ENCODE measurements around the gene RASSF4.
A peak's percentile ranks its signal among the peaks of the same experiment; 100 is the strongest.

RASSF4 gene

DNA sequence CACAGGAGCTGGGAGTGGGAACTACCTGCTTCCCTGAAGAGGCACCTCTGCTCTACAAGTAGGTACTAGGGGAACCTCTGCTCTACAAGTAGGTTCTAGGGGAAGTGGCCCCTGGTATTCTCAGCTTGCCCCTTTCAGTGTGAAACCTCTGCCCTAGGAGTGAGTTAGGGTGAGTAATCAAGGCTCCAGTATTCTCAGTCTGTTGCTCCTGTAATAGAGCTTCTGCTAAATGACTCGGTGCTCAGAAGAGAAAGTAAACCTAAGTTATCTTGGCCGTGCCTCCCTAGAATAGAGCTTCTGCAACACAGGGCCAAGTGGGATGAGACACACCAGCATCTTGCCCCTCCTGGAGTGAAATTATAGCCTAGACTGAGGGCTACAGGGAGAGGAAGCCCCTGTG is 13.4 kb upstream of the RASSF4 start:
- peaks cover 19% of the 10 kb centered on the region for H3K9me3 ChIP-seq (ENCODE audit: control insufficient read depth, low read length)
- H3K36me3 ChIP-seq (ENCODE audit: control insufficient read depth in 1 of 2, insufficient read depth in 2 of 2, low read depth in 1 of 2, low read length in 2 of 2), result peaks cover 0 to 6% of the 10 kb centered on the region in 2 experiments
- no peak overlapping the region for H3K4me2 ChIP-seq (ENCODE audit: low read length, poor library complexity, severe bottlenecking)
- peak overlapping the region; percentile 45 for H4K8ac ChIP-seq (ENCODE audit: low read length)
- no peak overlapping the region for H4K91ac ChIP-seq (ENCODE audit: low read length)
- no peak overlapping the region for H2BK15ac ChIP-seq (ENCODE audit: low read depth, poor library complexity, severe bottlenecking)
- no peak overlapping the region for H3K4me3 ChIP-seq (ENCODE audit: insufficient read depth in 1 of 2, low read depth in 1 of 2, low read length in 2 of 2)
- DNase-seq, result peak; percentile 44
- H3K4me1 ChIP-seq (ENCODE audit: control insufficient read depth, insufficient read depth, low read depth, low read length), result peaks cover 24% of the 10 kb centered on the region
- peaks cover 4% of the 10 kb centered on the region for H3K79me1 ChIP-seq (replicated peaks; ENCODE audit: low read length, poor library complexity, severe bottlenecking)
- H2BK12ac ChIP-seq (ENCODE audit: low read length in 2 of 2), result peak overlapping the region in 1 of 2 experiments; percentile 58
- H3K27ac ChIP-seq (ENCODE audit: low read length, poor library complexity, severe bottlenecking), result no peak overlapping the region
- no peak overlapping the region for H3K14ac ChIP-seq (ENCODE audit: low read length in 2 of 2)
- H2AFZ ChIP-seq (ENCODE audit: low read depth, low read length), result no peak overlapping the region
- no peak overlapping the region for H2BK5ac ChIP-seq (ENCODE audit: low read depth, low read length, poor library complexity, severe bottlenecking)
- no peak overlapping the region for H2AK5ac ChIP-seq (ENCODE audit: low read length, severe bottlenecking)
- no peak overlapping the region for H2BK120ac ChIP-seq (ENCODE audit: low read depth, low read length)
- no peak overlapping the region for H3K9ac ChIP-seq (ENCODE audit: low read length)
- H3K4ac ChIP-seq (ENCODE audit: low read depth in 1 of 2, low read length in 2 of 2), result no peak overlapping the region
- no peaks in the 10 kb centered on the region for H3K27me3 ChIP-seq (ENCODE audit: control insufficient read depth in 1 of 2, insufficient read depth in 1 of 2, low read length in 2 of 2)
- H3K18ac ChIP-seq (ENCODE audit: low read depth in 1 of 2, low read length in 2 of 2), result no peak overlapping the region
- H3K23ac ChIP-seq (ENCODE audit: low read length in 2 of 2), result no peak overlapping the region
- WGBS, result 78% methylated on average over 2 of the region's 2 CpGs

DNA sequence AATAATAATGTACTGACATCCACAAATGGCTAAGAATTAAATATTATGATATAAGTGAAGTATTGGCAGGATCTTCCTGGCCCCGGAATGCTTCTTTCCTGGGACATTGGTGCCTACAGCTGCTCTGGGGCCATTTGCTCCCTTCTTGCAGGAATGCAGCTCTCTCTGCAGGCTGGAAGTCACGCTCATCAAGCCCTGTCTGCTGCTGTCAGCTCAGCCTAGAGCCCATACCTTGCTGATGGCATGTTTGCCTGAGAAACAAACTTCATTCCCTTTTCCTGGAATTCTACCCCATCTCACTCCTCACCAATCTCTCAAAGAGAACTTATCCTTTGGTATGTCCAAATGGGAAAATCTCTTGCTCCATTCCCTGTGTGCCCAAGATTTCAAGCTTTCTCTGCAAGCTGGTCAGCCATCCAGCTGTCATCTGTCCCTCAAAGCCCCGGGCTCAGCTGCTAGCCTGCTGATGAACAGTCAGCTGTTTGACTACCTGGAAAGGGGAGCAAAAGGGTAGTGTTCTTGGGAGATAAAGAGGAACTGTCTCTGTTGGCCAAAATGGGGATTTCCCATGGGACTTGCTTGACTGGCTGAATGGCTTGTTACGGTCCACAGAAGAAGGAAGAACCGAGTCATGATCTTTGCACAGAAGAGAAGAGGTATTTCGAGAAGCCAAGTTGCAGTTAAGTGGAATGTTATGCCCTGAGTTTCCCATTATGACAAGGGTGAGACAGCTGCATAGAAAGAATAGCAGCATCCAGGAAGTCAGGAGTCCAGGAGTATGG is 12.0 kb upstream of the RASSF4 start:
- Histone ChIP-seq H2BK15ac (ENCODE audit: low read depth, poor library complexity, severe bottlenecking) (no peak overlapping the region), H3K4ac (ENCODE audit: low read depth in 1 of 2, low read length in 2 of 2) (no peak overlapping the region), H4K8ac (ENCODE audit: low read length) (no peak overlapping the region), H3K27me3 (ENCODE audit: control insufficient read depth in 1 of 2, insufficient read depth in 1 of 2, low read length in 2 of 2) (no peaks in the 10 kb centered on the region), H3K36me3 (ENCODE audit: control insufficient read depth in 1 of 2, insufficient read depth in 2 of 2, low read depth in 1 of 2, low read length in 2 of 2) (peaks cover 0 to 6% of the 10 kb centered on the region in 2 experiments), H3K27ac (ENCODE audit: low read length, poor library complexity, severe bottlenecking) (peak overlapping the region; percentile 10), H2AK5ac (ENCODE audit: low read length, severe bottlenecking) (no peak overlapping the region), H4K91ac (ENCODE audit: low read length) (no peak overlapping the region), H3K18ac (ENCODE audit: low read depth in 1 of 2, low read length in 2 of 2) (no peak overlapping the region), H3K9me3 (ENCODE audit: control insufficient read depth, low read length) (peaks cover 17% of the 10 kb centered on the region), H2BK5ac (ENCODE audit: low read depth, low read length, poor library complexity, severe bottlenecking) (no peak overlapping the region), H3K4me2 (ENCODE audit: low read length, poor library complexity, severe bottlenecking) (no peak overlapping the region), H3K9ac (ENCODE audit: low read length) (no peak overlapping the region), H2BK12ac (ENCODE audit: low read length in 2 of 2) (no peak overlapping the region), H3K14ac (ENCODE audit: low read length in 2 of 2) (no peak overlapping the region), H2BK120ac (ENCODE audit: low read depth, low read length) (no peak overlapping the region), H2AFZ (ENCODE audit: low read depth, low read length) (no peak overlapping the region), H3K79me1 (replicated peaks; ENCODE audit: low read length, poor library complexity, severe bottlenecking) (peaks cover 4% of the 10 kb centered on the region), H3K4me1 (ENCODE audit: control insufficient read depth, insufficient read depth, low read depth, low read length) (peaks cover 24% of the 10 kb centered on the region), H3K4me3 (ENCODE audit: insufficient read depth in 1 of 2, low read depth in 1 of 2, low read length in 2 of 2) (no peak overlapping the region), H3K23ac (ENCODE audit: low read length in 2 of 2) (no peak overlapping the region)
- DNase-seq, result no peak
- WGBS, result 80% methylated on average over 6 of the region's 6 CpGs

DNA sequence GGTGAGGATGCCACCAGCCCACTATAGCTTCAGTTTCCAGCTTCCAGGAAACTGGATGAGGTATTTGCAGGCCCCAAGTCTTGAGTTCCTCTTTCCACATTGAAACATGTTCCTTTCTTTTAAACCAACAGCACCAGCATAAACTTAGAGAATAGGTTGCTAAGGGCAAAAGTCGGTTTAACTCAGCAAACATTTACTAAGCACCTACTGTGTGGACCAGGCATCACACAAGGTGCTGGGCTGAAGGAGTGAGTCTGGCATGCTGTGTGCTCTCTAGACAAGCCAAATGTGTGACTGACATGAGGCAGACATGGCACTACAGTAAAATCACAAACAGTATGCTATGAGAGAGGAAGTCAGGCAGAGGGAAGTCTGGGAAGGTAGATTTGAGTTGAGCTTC is 11.0 kb upstream of the RASSF4 start:
- DNase-seq, result no peak
- H3K79me1 ChIP-seq (replicated peaks; ENCODE audit: low read length, poor library complexity, severe bottlenecking), result peaks cover 5% of the 10 kb centered on the region
- no peak overlapping the region for H2BK12ac ChIP-seq (ENCODE audit: low read length in 2 of 2)
- peaks cover 17% of the 10 kb centered on the region for H3K9me3 ChIP-seq (ENCODE audit: control insufficient read depth, low read length)
- H4K91ac ChIP-seq (ENCODE audit: low read length), result no peak overlapping the region
- no peak overlapping the region for H2BK5ac ChIP-seq (ENCODE audit: low read depth, low read length, poor library complexity, severe bottlenecking)
- H3K4me2 ChIP-seq (ENCODE audit: low read length, poor library complexity, severe bottlenecking), result no peak overlapping the region
- H3K4me1 ChIP-seq (ENCODE audit: control insufficient read depth, insufficient read depth, low read depth, low read length), result peaks cover 31% of the 10 kb centered on the region
- H3K36me3 ChIP-seq (ENCODE audit: control insufficient read depth in 1 of 2, insufficient read depth in 2 of 2, low read depth in 1 of 2, low read length in 2 of 2), result peaks cover 0 to 6% of the 10 kb centered on the region in 2 experiments
- no peaks in the 10 kb centered on the region for H3K27me3 ChIP-seq (ENCODE audit: control insufficient read depth in 1 of 2, insufficient read depth in 1 of 2, low read length in 2 of 2)
- H3K9ac ChIP-seq (ENCODE audit: low read length), result no peak overlapping the region
- H2AK5ac ChIP-seq (ENCODE audit: low read length, severe bottlenecking), result no peak overlapping the region
- no peak overlapping the region for H3K4me3 ChIP-seq (ENCODE audit: insufficient read depth in 1 of 2, low read depth in 1 of 2, low read length in 2 of 2)
- H3K23ac ChIP-seq (ENCODE audit: low read length in 2 of 2), result no peak overlapping the region
- H3K14ac ChIP-seq (ENCODE audit: low read length in 2 of 2), result no peak overlapping the region
- no peak overlapping the region for H3K27ac ChIP-seq (ENCODE audit: low read length, poor library complexity, severe bottlenecking)
- H2BK120ac ChIP-seq (ENCODE audit: low read depth, low read length), result no peak overlapping the region
- no peak overlapping the region for H2AFZ ChIP-seq (ENCODE audit: low read depth, low read length)
- no peak overlapping the region for H3K18ac ChIP-seq (ENCODE audit: low read depth in 1 of 2, low read length in 2 of 2)
- no peak overlapping the region for H4K8ac ChIP-seq (ENCODE audit: low read length)
- H2BK15ac ChIP-seq (ENCODE audit: low read depth, poor library complexity, severe bottlenecking), result no peak overlapping the region
- no peak overlapping the region for H3K4ac ChIP-seq (ENCODE audit: low read depth in 1 of 2, low read length in 2 of 2)
- 100% methylated on average over 1 of the region's 1 CpG for WGBS

DNA sequence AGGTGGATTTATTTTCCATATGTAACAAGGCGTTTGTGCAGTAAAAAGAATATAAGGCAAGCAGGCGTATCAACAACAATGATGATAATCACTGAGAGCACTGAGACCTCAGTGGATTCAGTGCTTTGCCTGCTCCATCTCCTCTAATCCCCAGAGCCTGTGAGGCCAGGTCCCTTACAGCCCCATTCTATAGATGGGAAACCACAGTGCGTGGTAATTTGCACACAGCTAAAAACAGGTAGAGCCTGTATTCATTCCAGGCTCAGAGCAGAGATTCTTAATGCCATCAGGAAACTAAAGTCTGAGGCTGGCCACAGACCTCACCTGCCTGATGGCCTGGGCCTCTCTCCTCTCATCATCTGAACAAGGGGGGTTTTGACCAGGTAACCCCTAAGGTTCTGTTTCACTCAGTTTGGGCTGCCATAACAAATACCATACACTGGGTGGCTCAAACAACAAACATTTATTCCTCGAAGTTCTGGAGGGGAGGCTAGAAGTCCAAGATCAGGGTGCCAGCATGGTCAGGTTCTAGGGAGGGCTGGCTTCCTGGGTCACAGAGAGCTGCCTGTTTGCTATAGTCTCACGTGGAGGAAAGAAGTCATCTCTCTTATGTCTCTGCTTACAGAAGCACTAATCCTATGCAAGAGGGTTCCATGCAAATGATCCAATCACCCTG is 10.3 kb upstream of the RASSF4 start:
- Histone ChIP-seq H2AK5ac (ENCODE audit: low read length, severe bottlenecking) (peak overlapping the region; percentile 14), H2BK120ac (ENCODE audit: low read depth, low read length) (no peak overlapping the region), H3K9me3 (ENCODE audit: control insufficient read depth, low read length) (peaks cover 13% of the 10 kb centered on the region), H4K8ac (ENCODE audit: low read length) (no peak overlapping the region), H3K36me3 (ENCODE audit: control insufficient read depth in 1 of 2, insufficient read depth in 2 of 2, low read depth in 1 of 2, low read length in 2 of 2) (peaks cover 0 to 6% of the 10 kb centered on the region in 2 experiments), H2BK15ac (ENCODE audit: low read depth, poor library complexity, severe bottlenecking) (no peak overlapping the region), H3K9ac (ENCODE audit: low read length) (no peak overlapping the region), H3K4me2 (ENCODE audit: low read length, poor library complexity, severe bottlenecking) (no peak overlapping the region), H3K4me3 (ENCODE audit: insufficient read depth in 1 of 2, low read depth in 1 of 2, low read length in 2 of 2) (no peak overlapping the region), H3K23ac (ENCODE audit: low read length in 2 of 2) (no peak overlapping the region), H3K4ac (ENCODE audit: low read depth in 1 of 2, low read length in 2 of 2) (no peak overlapping the region), H3K18ac (ENCODE audit: low read depth in 1 of 2, low read length in 2 of 2) (no peak overlapping the region), H3K27me3 (ENCODE audit: control insufficient read depth in 1 of 2, insufficient read depth in 1 of 2, low read length in 2 of 2) (no peaks in the 10 kb centered on the region), H2BK5ac (ENCODE audit: low read depth, low read length, poor library complexity, severe bottlenecking) (no peak overlapping the region), H3K14ac (ENCODE audit: low read length in 2 of 2) (no peak overlapping the region), H3K4me1 (ENCODE audit: control insufficient read depth, insufficient read depth, low read depth, low read length) (peaks cover 31% of the 10 kb centered on the region), H3K79me1 (replicated peaks; ENCODE audit: low read length, poor library complexity, severe bottlenecking) (peaks cover 5% of the 10 kb centered on the region), H2BK12ac (ENCODE audit: low read length in 2 of 2) (no peak overlapping the region), H3K27ac (ENCODE audit: low read length, poor library complexity, severe bottlenecking) (no peak overlapping the region), H2AFZ (ENCODE audit: low read depth, low read length) (no peak overlapping the region), H4K91ac (ENCODE audit: low read length) (no peak overlapping the region)
- 86% methylated on average over 4 of the region's 5 CpGs for WGBS
- DNase-seq, result no peak

Data from mesenchymal stem cell (in vitro differentiated cells and primary cell).